GM19328 (cell line): ENCODE results near the gene CTSL.

Source experiments
- ATAC-seq: cut with Tn5 transposase; IDR thresholded peaks from one replicate; pipeline ENCODE4 v1.9.1; 2021; ENCODE audit warnings: mild to moderate bottlenecking, moderate library complexity; ENCODE audit not compliant: unreplicated experiment

CTSL gene

GRCh38 chr9:87725900-87726709, at the start of gene CTSL:
TSS of gene CTSL (plus strand) at chr9:87726119. CDS start at chr9:87727604, 1,485 bp downstream.
- no peak for ATAC-seq

GRCh38 chr9:87676976-87677775, 48.7 kb upstream of the CTSL start:
- ATAC-seq, result no peak

GRCh38 chr9:87677776-87678587, 47.9 kb upstream of the CTSL start:
- ATAC-seq, result no peak

GRCh38 chr9:87678650-87679355, 47.1 kb upstream of the CTSL start:
- no peak for ATAC-seq

GRCh38 chr9:87681271-87682061, 44.5 kb upstream of the CTSL start:
- ATAC-seq, result no peak

GRCh38 chr9:87682085-87682484, 43.8 kb upstream of the CTSL start:
- ATAC-seq, result no peak

GRCh38 chr9:87682618-87683017, 43.3 kb upstream of the CTSL start:
- ATAC-seq, result no peak

GRCh38 chr9:87683751-87684626, 41.9 kb upstream of the CTSL start:
- ATAC-seq, result no peak

GRCh38 chr9:87684627-87685219, 41.2 kb upstream of the CTSL start:
- no peak for ATAC-seq

GRCh38 chr9:87685441-87685840, 40.5 kb upstream of the CTSL start:
- no peak for ATAC-seq

GRCh38 chr9:87685871-87686519, 39.9 kb upstream of the CTSL start:
- ATAC-seq, result no peak

GRCh38 chr9:87686520-87687090, 39.3 kb upstream of the CTSL start:
- ATAC-seq, result no peak

GRCh38 chr9:87687207-87687606, 38.7 kb upstream of the CTSL start:
- ATAC-seq, result no peak

GRCh38 chr9:87694236-87694755, 31.6 kb upstream of the CTSL start:
- ATAC-seq, result no peak

GRCh38 chr9:87695523-87695922, 30.4 kb upstream of the CTSL start:
- no peak for ATAC-seq

- no peak for ATAC-seq
Observed at GRCh38 chr9:87696641-87697040, 29.3 kb upstream of the CTSL start.

GRCh38 chr9:87698069-87698809, 27.7 kb upstream of the CTSL start:
- ATAC-seq, result no peak
